HG03565 (cell line): ENCODE results near the gene TMEM271.
"Not testable (repeated sequence)": the region's sequence is repeated elsewhere in the genome, so short reads cannot be mapped to it uniquely, and the experiment has no call there.

Experiments
- ATAC-seq: cut with Tn5 transposase; IDR thresholded peaks from one replicate; pipeline ENCODE4 v1.9.1; 2021; ENCODE audit warnings: mild to moderate bottlenecking, moderate library complexity; ENCODE audit not compliant: unreplicated experiment

The TMEM271 gene

DNA sequence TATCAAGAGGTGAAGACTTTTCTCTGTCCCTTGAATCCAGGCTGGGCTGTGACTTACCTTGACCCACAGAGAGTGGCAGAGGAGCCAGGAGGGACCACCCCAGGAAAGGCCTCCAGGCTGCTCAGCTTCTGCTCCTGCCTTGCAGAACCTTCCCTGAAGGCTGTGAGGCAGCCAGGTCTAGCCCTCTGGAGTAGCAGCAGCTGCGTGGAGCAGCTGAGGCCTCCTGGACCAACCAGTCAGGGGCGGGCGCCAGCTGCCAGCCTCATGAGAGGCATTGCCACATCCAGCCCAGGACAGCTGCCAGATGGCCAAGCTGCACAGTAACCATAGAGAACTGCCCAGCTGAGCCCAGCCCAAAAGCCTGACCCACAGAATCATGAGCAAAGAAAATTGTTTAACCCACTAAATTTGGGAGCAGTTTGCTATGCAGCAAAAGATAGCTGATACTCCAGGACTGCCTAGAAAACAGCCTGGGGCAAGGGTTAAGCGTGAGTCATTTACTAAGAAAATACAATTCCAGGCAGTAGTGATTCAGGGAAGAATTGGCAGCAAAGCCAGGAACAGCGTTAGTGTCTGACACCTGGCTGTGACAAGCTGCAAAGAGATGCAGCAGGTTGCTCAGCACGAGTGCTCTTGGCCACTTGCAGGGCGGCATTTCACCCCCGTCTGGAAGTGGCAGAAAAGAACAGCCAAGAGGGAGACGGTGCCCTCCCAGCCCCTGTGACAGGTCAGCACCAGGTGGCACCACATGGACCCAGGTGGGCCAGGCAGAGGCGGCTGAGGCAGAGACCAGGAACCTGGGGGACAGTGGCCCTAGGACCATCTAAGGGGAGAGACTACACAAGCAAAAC lies 34.5 kb upstream of the TMEM271 start:
- no peak for ATAC-seq

DNA sequence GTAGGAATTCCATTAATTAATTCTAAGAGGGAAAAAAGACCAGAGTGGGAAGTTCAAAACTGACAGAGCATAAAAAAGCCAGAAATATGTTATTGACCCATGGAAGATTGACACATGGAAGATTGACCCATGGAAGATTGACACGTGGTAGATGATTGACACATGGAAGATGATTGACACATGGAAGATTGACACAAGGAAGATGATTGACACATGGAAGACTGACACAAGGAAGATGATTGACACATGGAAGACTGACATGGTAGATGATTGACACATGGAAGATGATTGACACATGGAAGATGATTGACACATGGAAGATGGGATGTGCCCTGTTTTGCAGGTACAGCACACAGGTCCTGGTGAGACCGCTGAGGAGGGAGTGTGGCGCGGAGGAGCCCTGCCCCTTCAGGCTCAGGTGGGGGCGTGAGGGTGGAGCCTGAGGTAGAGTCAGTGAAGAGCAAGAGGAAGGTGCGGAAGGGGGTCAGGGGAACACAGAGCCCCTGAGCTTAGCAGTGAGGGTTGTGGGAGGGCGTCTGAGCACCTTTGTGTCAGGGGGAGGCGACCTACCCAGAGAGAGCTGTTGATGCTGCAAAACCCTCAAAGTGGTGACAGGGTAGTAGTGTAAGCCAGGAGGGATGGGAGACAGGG lies 33.4 kb upstream of the TMEM271 start:
- no peak for ATAC-seq

DNA sequence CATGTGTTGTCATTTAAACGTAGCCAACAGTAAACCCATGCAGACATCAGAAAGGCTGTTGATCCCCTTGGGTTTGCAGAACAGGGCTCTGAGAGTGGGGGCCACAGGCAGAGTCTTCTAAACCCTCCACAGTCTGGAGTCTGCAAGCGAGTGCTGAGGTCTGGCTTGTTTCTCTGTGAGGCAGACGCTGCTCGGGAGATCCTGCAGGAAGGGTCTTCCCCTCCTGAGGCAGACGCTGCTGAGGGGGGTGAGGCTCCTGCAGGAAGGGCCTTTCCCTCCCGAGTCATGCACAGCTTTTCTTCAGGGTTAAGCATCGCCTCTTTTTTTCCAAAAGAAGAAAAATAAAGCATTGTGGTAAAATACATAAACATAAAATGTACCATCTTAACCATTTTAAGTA lies 32.1 kb upstream of the TMEM271 start:
- no peak for ATAC-seq

DNA sequence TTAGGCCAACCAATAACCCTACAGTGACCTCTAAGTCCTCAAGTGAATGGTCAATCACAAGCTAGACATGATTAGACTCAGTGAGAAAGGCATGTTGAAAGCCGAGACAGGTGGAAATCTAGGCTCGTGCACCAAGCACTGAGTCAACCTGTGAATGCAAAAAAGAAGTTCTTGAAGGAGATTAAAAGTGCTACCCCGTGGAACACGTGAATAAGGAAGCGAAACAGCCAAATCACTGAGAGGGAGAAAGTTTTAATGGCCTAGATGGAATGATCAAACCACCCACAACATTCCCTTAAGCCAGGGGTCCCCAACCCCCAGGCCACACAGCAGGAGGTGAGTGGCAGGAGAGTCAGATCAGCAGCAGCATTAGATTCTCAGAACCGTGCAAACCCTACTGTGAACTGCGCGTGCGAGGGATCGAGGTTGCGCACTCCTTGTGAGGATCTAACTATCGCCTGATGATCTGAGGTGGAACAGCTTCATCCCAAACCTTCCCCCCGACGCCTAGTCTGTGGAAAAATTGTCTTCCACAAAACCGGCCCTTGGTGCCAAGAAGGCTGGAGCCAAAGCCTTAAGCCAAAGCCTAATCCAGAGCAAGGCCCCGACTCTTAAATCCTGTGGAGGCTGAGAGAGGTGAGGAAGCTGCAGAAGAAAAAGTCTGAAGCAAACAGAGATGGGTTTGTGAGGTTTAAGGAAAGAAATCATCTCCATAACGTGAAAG lies 29.8 kb upstream of the TMEM271 start:
- ATAC-seq: no peak

DNA sequence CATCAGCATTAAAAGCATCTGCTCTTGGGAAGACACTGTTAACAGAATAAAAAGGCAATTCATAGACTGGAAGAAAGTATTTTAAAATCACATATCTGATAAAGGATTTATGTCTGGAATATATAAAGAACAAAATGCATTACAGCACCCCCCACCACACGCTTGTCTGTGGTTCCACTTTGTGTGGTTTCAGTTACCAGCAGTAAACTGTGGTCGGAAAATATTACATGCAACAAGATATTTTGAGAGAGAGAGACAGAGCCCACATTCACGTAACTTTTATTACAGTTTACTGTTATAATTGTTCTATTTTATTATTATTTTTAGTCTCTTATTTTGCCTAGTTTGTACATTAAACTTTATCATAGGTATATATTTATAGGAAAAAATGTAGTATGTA lies 28.0 kb upstream of the TMEM271 start:
- ATAC-seq: no peak

DNA sequence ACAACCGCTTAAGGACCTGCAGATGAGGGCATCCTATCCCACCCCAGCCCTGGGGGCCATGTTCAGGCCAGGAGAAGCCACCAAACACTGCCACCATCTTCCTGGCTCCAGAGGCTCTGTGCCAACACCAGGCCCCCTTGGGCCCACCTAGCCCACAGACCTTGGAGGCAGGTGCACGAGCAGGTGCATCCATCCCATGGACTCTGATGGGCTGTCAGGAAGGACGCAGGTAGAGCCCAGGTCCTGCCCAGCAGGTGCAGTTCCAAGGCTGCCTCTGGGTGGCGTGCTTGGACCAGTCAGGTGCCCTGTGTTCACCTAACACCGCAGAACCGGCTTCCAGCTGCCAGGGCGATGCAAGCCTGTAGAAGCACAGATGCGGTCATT lies 26.5 kb upstream of the TMEM271 start:
- no peak for ATAC-seq

DNA sequence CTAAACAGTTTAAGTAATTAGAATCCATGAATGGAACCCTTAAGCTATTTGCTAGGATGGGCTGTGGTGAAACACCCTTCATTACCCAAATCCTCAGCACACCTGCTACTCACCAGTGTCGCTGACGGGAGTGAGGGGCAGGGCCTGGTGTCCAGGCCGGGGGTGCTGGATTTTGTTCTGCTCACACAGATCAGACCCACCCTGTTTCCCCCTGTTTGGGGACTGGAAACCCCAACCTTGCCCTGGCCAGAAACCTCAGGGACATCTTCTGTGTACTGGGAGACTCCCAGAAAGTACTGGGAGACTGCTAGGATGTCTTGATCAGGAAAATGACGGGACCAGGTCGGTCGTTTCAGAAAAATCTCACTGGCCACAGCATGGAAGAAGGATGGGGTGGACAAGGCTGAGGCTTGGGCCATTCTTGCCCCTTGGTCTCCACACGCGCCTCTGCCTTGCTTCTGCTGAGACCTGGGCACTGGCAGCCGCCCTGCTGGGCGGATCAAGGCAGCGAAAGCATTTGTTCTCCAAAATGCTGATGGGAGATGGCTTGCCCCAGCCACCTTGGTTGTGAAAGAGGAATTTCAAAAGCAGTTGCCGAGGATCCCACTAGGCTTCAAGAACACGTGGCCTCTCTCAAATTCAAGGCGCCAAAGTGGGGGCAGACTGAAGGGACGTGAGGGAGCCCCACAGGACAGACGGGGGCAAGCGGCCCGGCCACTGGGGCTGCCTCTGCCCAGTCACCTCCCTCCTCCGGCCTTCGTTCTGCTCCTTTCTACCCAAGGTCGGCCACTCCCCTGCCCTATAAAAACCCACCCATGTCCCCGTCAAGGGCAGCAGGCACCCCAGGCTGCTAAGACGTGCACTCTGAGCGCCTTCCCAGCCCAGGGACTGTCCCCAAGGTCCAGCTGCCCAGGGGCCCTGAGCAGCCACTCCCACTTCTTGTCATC lies 25.8 kb upstream of the TMEM271 start:
- ATAC-seq: no peak

DNA sequence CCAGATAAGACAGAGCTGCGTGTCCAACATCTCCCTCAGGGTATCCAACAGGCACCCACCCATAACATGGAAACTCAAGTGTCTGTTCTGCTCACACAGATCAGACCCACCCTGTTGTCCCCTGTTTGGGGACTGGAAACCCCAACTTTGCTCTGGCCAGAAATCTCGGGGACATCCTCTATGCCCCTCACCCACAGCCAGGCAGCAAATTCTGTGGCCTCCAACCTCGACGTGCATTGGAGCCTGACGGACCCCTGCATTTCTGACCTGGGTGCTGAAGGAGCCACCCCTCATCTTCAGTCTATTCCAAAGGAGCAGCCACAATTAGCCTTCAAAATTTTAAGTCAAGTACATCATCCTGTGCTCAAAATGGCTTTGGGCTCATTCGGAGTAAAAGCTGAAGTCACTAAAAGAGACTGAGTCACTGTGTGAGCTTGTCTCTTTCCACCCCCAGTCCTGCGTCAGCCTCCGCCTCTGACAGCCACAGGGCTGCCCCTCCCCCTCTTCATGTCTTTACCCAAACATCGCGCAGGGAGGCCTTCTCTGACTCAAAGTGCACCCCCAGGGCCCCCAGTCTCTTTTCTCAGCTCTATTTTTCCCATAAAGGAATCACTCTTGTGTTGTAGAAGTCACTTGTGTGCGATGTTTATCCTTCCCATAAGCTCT lies 24.9 kb upstream of the TMEM271 start:
- ATAC-seq: no peak

DNA sequence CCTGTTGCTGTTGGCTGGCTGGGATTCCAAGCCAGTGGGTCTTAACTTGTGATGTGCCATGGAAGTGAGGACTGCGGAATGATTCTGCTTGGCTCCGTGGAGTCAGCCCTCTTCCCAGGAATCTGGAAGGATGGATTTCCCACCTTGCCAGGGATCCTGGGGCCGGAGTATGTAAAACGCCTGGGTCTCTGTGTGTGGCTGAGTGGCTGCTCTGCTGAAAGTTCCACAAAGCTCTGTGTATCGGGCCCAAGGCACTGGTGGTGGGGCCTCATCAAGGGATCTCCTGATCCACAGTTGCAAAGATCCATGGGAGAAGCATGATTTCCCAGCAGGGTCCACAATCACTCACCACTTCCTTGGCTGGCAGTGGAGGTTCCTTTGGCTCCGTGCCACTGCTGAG lies 24.1 kb upstream of the TMEM271 start:
- no peak for ATAC-seq

DNA sequence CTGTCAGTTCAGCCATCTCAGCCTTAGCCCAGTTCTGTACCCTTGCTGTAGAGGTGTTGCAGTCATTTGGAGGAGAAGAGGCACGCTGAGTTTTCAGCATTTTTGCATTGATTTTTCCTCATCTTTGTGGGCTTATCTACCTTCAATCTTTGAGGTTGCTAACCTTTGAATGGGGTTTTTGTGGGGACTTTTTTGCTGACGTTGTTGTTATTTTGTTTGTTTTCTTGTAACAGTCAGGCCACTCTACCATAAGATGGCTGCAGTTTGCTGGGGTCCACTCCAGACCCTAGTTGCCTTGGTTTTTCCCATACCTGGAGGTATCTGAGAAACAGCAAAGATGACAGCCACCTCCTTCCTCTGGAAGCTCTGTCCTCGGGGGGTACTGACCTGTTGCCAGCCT lies 22.8 kb upstream of the TMEM271 start:
- ATAC-seq: no peak

DNA sequence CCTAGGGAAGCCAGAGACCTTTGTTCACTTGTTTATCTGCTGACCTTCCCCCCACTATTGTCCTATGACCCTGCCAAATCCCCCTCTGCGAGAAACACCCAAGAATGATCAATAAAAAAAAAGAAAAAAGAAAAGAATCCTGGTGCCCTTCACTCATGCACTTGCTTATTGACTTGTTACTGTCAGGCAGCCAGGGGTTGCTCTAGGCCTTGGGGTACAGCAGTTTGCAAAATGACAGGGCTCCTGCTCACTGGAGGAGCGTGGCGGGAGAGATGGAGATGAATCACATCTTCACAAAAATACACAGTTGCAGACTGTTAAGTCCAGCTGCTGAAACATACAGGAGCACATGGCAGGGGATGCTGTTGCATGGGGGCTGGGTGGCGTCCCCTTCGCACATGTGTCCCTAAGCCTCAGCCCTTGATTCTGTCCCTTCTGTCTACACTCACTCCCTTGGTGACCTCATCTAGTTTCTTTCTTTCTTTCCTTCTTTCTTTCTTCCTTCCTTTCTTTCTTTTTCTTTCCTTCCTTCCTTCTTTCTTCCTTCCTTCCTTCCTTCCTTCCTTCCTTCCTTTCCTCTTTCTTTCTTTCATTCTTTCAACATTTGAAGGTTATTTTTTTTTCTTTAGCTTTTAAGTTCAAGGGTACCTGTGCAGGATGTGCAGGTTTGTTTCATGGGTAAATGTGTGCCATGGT lies 16.9 kb upstream of the TMEM271 start:
- ATAC-seq: no peak

DNA sequence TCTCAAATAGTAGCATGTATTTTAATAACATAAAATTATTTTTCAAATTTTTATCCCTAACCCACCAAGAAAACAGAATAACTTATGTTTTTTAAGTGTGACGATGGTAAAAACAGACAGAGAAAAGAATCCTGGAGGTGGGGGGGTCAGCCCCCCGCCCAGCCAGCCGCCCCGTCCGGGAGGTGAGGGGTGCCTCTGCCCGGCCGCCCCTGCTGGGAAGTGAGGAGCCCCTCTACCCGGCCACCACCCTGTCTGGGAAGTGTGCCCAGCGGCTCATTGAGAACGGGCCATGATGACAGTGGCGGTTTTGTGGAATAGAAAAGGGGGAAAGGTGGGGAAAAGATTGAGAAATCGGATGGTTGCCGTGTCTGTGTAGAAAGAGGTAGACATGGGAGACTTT lies 16.1 kb upstream of the TMEM271 start:
- ATAC-seq: not testable (repeated sequence)

DNA sequence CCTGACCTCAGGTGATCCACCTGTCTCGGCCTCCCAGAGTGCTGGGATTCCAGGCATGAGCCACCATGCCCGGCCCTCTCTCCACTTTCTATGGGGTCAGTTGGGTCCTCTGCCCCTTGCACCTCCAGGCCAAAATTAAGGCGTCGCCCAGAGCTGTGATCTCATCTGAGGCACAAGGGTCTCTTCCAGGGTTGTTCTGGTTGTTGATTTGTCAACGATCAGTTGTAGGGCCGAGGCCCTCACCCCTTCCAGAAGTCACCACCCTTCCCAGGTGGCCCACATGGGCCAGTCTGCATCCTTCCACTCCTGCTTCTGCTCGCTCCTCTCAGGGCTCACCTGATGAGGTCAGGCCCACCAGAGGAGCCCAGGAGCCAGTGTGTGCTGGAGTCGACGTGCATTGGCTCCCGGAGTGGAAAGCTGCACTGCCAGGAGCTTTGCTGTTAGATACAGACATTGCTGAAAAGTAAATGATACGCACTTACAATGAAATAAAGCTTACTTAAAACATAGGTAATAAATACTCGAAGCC lies 14.3 kb upstream of the TMEM271 start:
- ATAC-seq: no peak

DNA sequence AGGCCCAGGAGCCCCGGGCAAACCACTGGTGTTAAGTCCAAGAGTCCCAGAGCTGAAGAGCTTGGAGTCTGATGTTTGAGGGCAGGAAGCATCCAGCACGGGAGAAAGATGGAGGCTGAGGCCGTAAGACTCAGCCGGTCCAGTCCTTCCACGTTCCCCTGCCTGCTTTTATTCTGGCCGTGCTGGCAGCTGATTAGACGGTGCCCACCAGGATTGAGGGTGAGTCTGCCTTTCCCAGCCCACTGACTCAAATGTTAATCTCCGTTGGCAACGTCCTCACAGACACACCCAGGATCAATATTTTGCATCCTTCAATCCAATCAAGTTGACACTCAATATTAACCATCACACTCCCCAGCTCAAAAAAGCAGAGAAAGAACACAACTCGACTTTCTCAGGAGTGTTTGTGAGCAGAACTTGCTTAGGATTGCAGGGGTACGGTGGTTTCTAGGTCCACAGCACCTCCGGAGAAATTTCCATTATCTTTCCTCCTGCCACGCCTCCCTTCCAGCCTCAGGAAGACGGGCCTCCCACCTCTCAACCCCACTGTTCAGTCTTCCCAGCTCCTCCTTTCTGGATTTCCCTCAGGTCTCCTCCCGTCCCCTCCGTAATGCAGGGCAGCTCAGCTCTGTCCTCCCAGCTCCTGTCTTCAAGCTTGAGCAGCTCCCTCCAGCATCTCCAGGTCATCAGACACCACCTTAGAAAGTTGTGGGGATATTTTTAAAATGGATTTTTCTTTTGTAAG lies 13.3 kb upstream of the TMEM271 start:
- no peak for ATAC-seq

DNA sequence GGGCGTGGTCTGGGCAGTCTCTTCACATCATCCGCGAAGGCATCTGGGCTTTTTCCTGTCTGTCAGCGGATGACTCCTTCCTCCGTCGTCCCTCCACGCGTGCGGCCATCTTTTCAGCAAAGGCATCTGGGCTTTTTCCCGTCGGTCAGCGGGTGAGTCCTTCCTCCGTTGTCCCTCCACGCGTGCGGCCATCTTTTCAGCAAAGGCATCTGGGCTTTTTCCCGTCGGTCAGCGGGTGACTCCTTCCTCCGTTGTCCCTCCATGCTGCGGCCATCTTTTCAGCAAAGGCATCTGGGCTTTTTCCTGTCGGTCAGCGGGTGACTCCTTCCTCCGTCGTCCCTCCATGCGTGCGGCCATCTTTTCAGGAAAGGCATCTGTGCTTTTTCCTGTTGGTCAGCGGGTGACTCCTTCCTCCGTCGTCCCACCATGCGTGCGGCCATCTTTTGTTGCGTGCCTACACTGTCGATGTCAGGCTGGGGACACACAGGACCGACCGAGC lies 12.3 kb upstream of the TMEM271 start:
- no peak for ATAC-seq

DNA sequence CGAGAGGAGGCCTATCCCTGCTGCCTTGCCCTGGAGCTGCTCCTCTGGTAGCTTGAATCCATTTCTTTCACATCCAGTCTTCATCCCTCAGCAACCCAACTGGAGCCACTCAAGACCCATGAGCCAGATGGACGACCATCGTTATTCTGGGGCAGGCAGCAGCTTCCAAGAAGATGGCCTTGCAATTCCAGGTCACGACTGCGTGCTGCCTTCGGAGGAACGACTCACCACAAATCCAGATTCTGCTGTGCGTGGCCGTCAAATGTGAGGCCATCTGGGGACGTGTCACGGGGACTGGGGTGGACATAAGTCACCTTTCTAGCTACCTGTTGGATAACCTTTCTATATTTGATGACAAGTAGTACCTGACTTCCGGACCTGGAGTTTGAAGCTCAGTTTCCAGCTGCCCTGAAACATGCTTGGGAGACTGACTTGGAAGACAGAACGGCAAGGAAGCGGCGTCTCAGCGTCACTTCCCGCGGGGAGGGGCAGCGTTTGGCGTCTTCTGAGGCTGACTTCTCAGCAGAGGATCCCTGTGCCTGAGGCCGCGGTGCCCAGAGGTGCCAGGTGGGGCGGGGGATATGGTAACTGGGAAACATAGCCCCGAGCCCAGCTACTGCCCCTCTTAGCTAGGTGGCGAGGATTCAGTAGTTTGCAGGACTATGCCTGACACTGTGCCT lies 11.7 kb upstream of the TMEM271 start:
- ATAC-seq: no peak

DNA sequence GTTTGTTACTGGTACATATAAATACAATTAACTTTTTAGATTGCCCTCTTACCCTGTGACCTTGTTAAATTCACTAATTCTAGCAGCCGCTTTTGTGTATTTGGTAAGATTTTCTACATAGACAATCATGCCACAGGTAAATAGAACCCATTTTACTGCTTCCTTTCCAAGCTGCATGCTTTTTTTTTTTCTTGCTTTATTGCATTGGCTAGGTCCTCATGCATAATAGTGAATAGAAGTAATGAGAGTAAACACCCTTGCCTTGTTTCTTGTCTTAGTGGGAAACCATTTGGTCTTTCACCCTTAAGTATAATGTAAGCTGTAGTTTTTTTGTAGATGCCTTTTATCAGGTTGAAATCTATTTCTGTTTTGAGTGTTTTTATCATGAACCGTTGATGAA lies 7.7 kb upstream of the TMEM271 start:
- ATAC-seq: no peak

DNA sequence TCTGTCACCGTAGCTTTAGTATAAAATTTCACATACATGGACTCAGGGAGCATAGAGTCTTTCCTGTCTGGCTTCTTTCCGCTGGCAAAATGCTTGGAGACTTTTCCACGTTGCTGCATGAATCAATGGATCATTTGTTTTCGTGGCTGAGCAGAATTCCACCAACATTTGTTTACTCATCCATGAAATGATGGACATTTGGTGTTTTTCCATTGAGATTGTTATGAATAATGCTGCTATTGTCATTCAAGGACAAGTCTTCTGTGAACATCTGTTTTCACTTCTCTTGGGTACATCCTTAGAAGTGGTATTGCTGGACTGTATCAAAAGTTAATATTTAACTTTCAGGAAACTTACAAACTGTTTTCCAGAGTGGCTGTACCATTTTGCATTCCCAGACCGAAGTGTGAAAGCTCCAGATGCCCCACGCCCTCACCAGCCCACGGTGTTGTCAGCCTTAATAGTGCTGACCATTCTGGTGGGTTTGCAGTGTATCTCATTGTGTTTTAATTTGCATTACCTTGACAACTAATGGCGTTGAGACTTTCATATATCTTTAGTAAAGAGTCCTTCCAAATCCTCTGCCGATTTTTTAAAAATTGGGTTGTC lies 5.8 kb upstream of the TMEM271 start:
- no peak for ATAC-seq
